Lower leg skin (tissue), 4 donors: ENCODE results near the gene XYLB. TPM values are rescaled to one million over a fixed set of nuclear protein-coding genes. Genes with fewer than 3 reads are reported as not detected.

Source experiments
- DNase-seq, 2 donors: peaks; one replicate each; pipeline ENCODE4 v3.0.0-alpha.2; 2019; ENCODE audit warnings: low spot score in 2 of 2
- H3K4me3 ChIP-seq: fragments of 200-600 bp; sonication (generic); 2 replicates; pipeline ENCODE4 v1.5.1; 2017; ENCODE audit warnings: mild to moderate bottlenecking, low read depth; ENCODE audit not compliant: poor library complexity, severe bottlenecking
- POLR2A ChIP-seq, 2 donors: fragments of 450-650 bp; IDR thresholded peaks; one replicate each; pipeline ENCODE4 v1.6.1; 2016 to 2017; ENCODE audit warnings: antibody characterized with exemption in 2 of 2, mild to moderate bottlenecking in 1 of 2, moderate library complexity in 1 of 2
- WGBS, 2 donors: methylation state at CpG; one replicate each; pipeline ENCODE4 v1.1.5; 2018; 5-methylcytosine and 5-hydroxymethylcytosine counted together
- intact Hi-C: fragments of 100-400 bp; cut with DNase I; formaldehyde crosslinking; loops from one replicate; pipeline ENCODE4 v1.15.0; 2023; ENCODE audit warnings: low total_unique reads
- total RNA-seq, 4 donors: library from RNA; depleted of rRNA; stranded (reverse); fragments of >200 nt; gene quantifications; one replicate each; pipeline ENCODE4 v1.1.0, GENCODE V29; 2016
- TF ChIP-seq, protein P1 (sequence below), 3 donors: fragments of 450-650 bp; IDR thresholded peaks; one replicate each; pipeline ENCODE4 v1.5.1; 2016; ENCODE audit warnings: antibody characterized with exemption in 3 of 3, mild to moderate bottlenecking in 3 of 3, moderate library complexity in 2 of 3

The XYLB gene
- total RNA-seq, 4 donors from 2014 or later = 1.1 to 2.6 (median 2.1) TPM

- intact Hi-C loops = no loop called here
- DNase-seq = no peak
- no peak overlapping the region for H3K4me3 ChIP-seq
- WGBS, 2 donors = 72 to 73% methylated on average over 3 of the region's 3 CpGs
- no peak for TF ChIP-seq POLR2A (IDR thresholded peaks at IDR 0.05)
- TF ChIP-seq, protein P1, sequence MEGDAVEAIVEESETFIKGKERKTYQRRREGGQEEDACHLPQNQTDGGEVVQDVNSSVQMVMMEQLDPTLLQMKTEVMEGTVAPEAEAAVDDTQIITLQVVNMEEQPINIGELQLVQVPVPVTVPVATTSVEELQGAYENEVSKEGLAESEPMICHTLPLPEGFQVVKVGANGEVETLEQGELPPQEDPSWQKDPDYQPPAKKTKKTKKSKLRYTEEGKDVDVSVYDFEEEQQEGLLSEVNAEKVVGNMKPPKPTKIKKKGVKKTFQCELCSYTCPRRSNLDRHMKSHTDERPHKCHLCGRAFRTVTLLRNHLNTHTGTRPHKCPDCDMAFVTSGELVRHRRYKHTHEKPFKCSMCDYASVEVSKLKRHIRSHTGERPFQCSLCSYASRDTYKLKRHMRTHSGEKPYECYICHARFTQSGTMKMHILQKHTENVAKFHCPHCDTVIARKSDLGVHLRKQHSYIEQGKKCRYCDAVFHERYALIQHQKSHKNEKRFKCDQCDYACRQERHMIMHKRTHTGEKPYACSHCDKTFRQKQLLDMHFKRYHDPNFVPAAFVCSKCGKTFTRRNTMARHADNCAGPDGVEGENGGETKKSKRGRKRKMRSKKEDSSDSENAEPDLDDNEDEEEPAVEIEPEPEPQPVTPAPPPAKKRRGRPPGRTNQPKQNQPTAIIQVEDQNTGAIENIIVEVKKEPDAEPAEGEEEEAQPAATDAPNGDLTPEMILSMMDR (IDR thresholded peaks at IDR 0.05) = no peak
Measured at GRCh38 chr3:38332201-38332600, 14.4 kb upstream of the XYLB start.

- TF ChIP-seq, protein P1 (IDR thresholded peaks at IDR 0.05) = no peak
- DNase-seq = no peak
- intact Hi-C loops = no loop called here
- WGBS, 2 donors = 63 to 66% methylated on average over 5 of the region's 5 CpGs
- no peak overlapping the region for H3K4me3 ChIP-seq
Measured at GRCh38 chr3:38334142-38335055, 12.2 kb upstream of the XYLB start.

GRCh38 chr3:38335263-38335662 lies 11.3 kb upstream of the XYLB start:
- DNase-seq = no peak
- 84 to 86% methylated on average over 6 of the region's 6 CpGs for WGBS, 2 donors
- TF ChIP-seq, protein P1 (IDR thresholded peaks at IDR 0.05) = no peak
- no peak for TF ChIP-seq POLR2A (IDR thresholded peaks at IDR 0.05)
- intact Hi-C loops = no loop called here
- H3K4me3 ChIP-seq = no peak overlapping the region

DNA sequence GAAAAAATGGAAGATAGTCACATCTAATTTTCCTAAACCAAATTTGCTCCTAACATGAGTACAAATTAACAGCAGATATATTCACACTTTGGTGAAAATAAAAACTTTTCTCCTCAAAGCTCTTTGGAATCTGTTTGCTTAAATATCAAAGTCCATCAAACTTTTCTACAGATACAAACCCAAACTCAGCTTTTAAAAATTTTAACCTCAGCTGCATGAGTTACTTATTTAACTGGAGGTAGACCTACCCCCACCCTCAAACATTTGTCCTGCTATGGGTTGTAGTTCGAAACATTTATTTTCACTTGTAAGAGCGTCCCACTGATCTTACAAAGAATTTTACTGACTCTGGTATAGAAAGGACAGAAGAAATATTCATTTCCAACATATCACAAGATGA lies 8.9 kb upstream of the XYLB start:
- 95 to 96% methylated on average over 2 of the region's 2 CpGs for WGBS, 2 donors
- intact Hi-C loops = no loop called here
- TF ChIP-seq, protein P1 (IDR thresholded peaks at IDR 0.05) = no peak
- no peak for TF ChIP-seq POLR2A (IDR thresholded peaks at IDR 0.05)
- no peak overlapping the region for H3K4me3 ChIP-seq
- DNase-seq = no peak

DNA sequence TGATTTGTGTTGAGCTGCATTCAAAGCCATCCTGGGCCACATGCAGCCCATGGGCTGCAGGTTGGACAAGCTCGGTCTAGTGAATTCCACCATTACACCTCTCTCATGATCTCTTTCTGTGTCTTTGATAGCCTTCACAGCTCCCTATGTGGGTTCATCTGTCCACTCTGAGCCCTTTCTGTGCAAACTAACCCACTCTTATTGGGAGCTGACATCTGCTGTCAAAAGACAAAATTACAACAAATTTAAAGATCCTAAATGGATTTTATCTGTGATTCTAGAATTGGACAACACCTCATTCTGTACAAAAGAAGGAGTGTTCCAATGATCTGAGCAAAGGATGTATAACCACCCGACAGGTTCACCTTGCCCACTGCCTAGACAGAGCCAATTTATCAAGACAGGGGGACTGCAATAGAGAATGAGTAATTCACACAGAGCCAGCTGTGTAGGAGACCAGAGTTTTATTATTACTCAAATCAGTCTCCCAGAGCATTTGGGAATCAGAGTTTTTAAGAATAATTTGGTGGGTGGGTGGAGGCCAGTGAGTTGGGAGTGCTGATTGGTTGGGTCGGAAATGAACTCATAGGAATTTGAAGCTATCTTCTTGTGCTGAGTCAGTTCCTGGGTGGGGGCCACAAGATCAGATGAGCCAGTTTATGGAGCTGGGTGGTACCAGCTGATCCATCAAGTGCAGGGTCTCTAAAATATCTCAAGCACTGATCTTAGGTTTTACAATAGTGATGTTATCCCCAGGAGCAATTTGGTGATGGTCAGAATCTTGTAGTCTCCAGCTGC lies 2.6 kb upstream of the XYLB start:
- TF ChIP-seq POLR2A (IDR thresholded peaks at IDR 0.05) = no peak
- TF ChIP-seq, protein P1 (IDR thresholded peaks at IDR 0.05) = no peak
- intact Hi-C loops = no loop called here
- WGBS, 2 donors = 89 to 93% methylated on average over 3 of the region's 3 CpGs
- H3K4me3 ChIP-seq = no peak overlapping the region
- no peak for DNase-seq
